ENCODE measurements around the gene SDHB.

DNA sequence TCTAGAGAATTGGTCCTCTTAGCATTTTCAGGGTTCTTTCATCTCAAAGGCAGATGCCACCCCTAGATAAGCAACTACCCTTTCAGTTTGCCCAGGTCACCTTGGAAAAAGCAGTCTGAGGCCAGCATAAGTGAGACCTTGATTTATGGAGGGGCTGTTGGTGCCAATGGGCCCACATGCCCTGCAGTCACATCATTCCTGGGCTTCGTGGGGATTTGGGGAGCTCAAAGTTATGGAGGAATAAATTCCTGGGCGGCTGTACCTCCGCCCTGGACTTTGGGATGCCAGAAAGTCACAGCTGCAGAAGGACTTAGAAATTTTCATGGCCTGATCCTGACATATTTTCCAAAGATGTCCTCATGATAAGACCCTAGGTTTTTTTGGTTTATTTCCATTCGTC is 2.7 kb upstream of the SDHB start:
- TF ChIP-seq, protein P1, sequence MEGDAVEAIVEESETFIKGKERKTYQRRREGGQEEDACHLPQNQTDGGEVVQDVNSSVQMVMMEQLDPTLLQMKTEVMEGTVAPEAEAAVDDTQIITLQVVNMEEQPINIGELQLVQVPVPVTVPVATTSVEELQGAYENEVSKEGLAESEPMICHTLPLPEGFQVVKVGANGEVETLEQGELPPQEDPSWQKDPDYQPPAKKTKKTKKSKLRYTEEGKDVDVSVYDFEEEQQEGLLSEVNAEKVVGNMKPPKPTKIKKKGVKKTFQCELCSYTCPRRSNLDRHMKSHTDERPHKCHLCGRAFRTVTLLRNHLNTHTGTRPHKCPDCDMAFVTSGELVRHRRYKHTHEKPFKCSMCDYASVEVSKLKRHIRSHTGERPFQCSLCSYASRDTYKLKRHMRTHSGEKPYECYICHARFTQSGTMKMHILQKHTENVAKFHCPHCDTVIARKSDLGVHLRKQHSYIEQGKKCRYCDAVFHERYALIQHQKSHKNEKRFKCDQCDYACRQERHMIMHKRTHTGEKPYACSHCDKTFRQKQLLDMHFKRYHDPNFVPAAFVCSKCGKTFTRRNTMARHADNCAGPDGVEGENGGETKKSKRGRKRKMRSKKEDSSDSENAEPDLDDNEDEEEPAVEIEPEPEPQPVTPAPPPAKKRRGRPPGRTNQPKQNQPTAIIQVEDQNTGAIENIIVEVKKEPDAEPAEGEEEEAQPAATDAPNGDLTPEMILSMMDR (IDR thresholded peaks at IDR 0.05) = no peak
- no peak for TF ChIP-seq EP300 (IDR thresholded peaks at IDR 0.05)
- TF ChIP-seq POLR2A (IDR thresholded peaks at IDR 0.05) = no peak

Measured in ovary (tissue), 3 donors.